Adrenal gland (tissue), 12 donors: ENCODE measurements around the gene CYB561. TPM values are rescaled to one million over a fixed set of nuclear protein-coding genes. Genes with fewer than 3 reads are reported as not detected.

ENCODE experiments used
- DNase-seq, 7 donors: peaks; one replicate each; pipeline ENCODE4 v3.0.0-alpha.2; 2019 to 2020
- H3K27ac ChIP-seq, 5 donors: fragments of 200-600 bp; sonication (generic) in 4 of 5; 1 replicate in 3 of 5; 2 replicates in 2 of 5; pipeline versions ENCODE4 v1.5.1 to v1.8.0; 2016 to 2020; ENCODE audit warnings: mild to moderate bottlenecking in 1 of 5
- H3K27me3 ChIP-seq: fragments of 200-600 bp; 2 replicates; pipeline ENCODE4 v1.8.0; 2021
- H3K36me3 ChIP-seq, 2 donors: fragments of 200-600 bp; replicated peaks in 1 of 2; 1 replicate in 1 of 2; 2 replicates in 1 of 2; pipeline versions ENCODE4 v1.5.1 to v1.8.0; 2018 to 2022
- H3K4me1 ChIP-seq, 2 donors: fragments of 200-600 bp; replicated peaks in 1 of 2; 1 replicate in 1 of 2; 2 replicates in 1 of 2; pipeline versions ENCODE4 v1.5.1 to v1.8.0; 2018 to 2021
- H3K4me3 ChIP-seq, 4 donors: fragments of 200-600 bp; sonication (generic) in 3 of 4; one replicate each; pipeline ENCODE4 v1.5.1; 2016 to 2018
- H3K9me3 ChIP-seq, 3 donors: fragments of 200-600 bp; sonication (generic) in 1 of 3; replicated peaks in 1 of 3; 1 replicate in 2 of 3; 2 replicates in 1 of 3; pipeline versions ENCODE4 v1.5.1 to v1.8.0; 2016 to 2021
- CTCF ChIP-seq, 6 experiments: fragments of 450-650 bp in 4 of 6; fragments of 200-600 bp in 2 of 6; sonication (generic) in 1 of 6; IDR thresholded peaks; 1 replicate in 5 of 6; 2 replicates in 1 of 6; pipeline versions ENCODE4 v1.5.1 to v1.8.0; 2016 to 2021; ENCODE audit warnings: antibody characterized with exemption in 6 of 6, mild to moderate bottlenecking in 2 of 6, moderate library complexity in 1 of 6
- POLR2A ChIP-seq, 2 donors: fragments of 450-650 bp; IDR thresholded peaks; one replicate each; pipeline ENCODE4 v1.6.1; 2017; ENCODE audit warnings: antibody characterized with exemption in 2 of 2, mild to moderate bottlenecking in 2 of 2, moderate library complexity in 1 of 2
- intact Hi-C, 2 donors: fragments of 100-400 bp; cut with DNase I; formaldehyde crosslinking; loops; one replicate each; pipeline versions ENCODE4 v1.14.1 to v1.15.0; 2022 to 2023
- polyA plus RNA-seq, 3 donors: library from polyadenylated mRNA; stranded (reverse); fragments of 200-250 nt in 2 of 3; fragments of 350-450 nt in 1 of 3; fragmentation: Illumina TruSeq in 1 of 3; extraction: RNeasy Lipid Tissue Mini Kit (QIAGEN cat#74804) in 1 of 3; gene quantifications; one replicate each; pipeline ENCODE4 v1.2.3, GENCODE V29; 2013 to 2014
- small RNA-seq, 2 donors: library from RNA; depleted of rRNA; stranded (forward); fragments of <200 nt; gene quantifications; one replicate each; pipeline ENCODE3, GENCODE V24; 2016
- total RNA-seq, 9 donors: library from RNA; depleted of rRNA in 4 of 9; stranded (reverse); fragments of >200 nt in 4 of 9; fragments of 120-200 nt in 1 of 9; fragmentation: NEBNext Ultra II Directional in 1 of 9; extraction: Animal tissue kit (Norgen Biotek cat#: 25700) in 1 of 9; gene quantifications; one replicate each; pipeline versions ENCODE4 v1.1.0 to v1.2.4, GENCODE V29; 2013 to 2023
- donor health status: healthy with polysubstance abuse.
- donor health status: Bipolar disorder and iron deficiency.
- donor health status: DM: yes; HTN: yes; CAD: no.
- donor health status: DM: no; HTN: no; CAD: no.
- donor health status: DM: no; HTN: no; CAD: no.
- donor health status: DM: yes; HTN: yes; CAD: no.

The CYB561 gene
- total and polyA plus RNA-seq, 12 donors = 14.3 to 195 (median 68.4) TPM

GRCh38 chr17:63382826-63383225 is 63.3 kb downstream of the CYB561 start:
- Histone ChIP-seq H3K27ac (no peak overlapping the region), H3K4me3 (no peak overlapping the region), H3K9me3 (no peaks in the 10 kb centered on the region), H3K27me3 (no peaks in the 10 kb centered on the region), H3K36me3 (no peaks in the 10 kb centered on the region), H3K4me1 (no peaks in the 10 kb centered on the region)
- DNase-seq = no peak
- TF ChIP-seq CTCF (IDR thresholded peaks at IDR 0.05) (no peak), POLR2A (IDR thresholded peaks at IDR 0.05) (no peak)
- intact Hi-C loops = no loop called here

Small RNA genes within 50 kb of the gene (small RNA-seq; reads per million reads assigned to genes)
- gene AC005828.6 = 0 reads per million in 2 donors

Other genes starting within 250 kb of the CYB561 start
- 10 to 100 TPM in 6 of 9 donors, 1 to 10 TPM in 2, under 1 TPM in 1; 0.55 to 49.7 (median 11.8) TPM for gene ACE, start 30.8 kb upstream of the CYB561 start, total RNA-seq
- gene ACE, start 30.8 kb upstream of the CYB561 start, polyA plus RNA-seq = 10 to 100 TPM in 2 of 3 donors, 1 to 10 TPM in 1; 7.7 to 34.0 (median 16.1) TPM
- gene KCNH6, start 77.1 kb upstream of the CYB561 start, total RNA-seq = under 1 TPM in 4 of 9 donors, not detected in 5; 0.11 to 0.41 (median 0.28) TPM
- gene KCNH6, start 77.1 kb upstream of the CYB561 start, polyA plus RNA-seq = under 1 TPM in 1 of 3 donors, not detected in 2; 0.32 TPM
- 10 to 100 TPM; 33.8 to 69.8 (median 48.8) TPM for gene DCAF7, start 104.2 kb upstream of the CYB561 start, total RNA-seq
- 10 to 100 TPM; 12.2 to 50.6 (median 19.7) TPM for gene DCAF7, start 104.2 kb upstream of the CYB561 start, polyA plus RNA-seq
- gene TACO1, start 154.6 kb upstream of the CYB561 start, total RNA-seq = 10 to 100 TPM; 16.2 to 29.0 (median 25.9) TPM
- gene TACO1, start 154.6 kb upstream of the CYB561 start, polyA plus RNA-seq = 10 to 100 TPM; 15.4 to 32.1 (median 19.1) TPM
- gene MAP3K3, start 176.1 kb upstream of the CYB561 start, total RNA-seq = 10 to 100 TPM; 16.5 to 47.1 (median 36.6) TPM
- 10 to 100 TPM; 11.6 to 32.3 (median 15.6) TPM for gene MAP3K3, start 176.1 kb upstream of the CYB561 start, polyA plus RNA-seq